NCI-H146 treated with DMSO at 0.1 percent for 48 hours (cell line): ENCODE data around the gene SLC35G6.
"Not testable (repeated sequence)": the region's sequence is repeated elsewhere in the genome, so short reads cannot be mapped to it uniquely, and the experiment has no call there.

Source experiments
- DNase-seq: peaks from one replicate; lab custom pipeline; 2025; ENCODE audit not compliant: unreplicated experiment; lab: John Stamatoyannopoulos, UW

The SLC35G6 gene

DNA sequence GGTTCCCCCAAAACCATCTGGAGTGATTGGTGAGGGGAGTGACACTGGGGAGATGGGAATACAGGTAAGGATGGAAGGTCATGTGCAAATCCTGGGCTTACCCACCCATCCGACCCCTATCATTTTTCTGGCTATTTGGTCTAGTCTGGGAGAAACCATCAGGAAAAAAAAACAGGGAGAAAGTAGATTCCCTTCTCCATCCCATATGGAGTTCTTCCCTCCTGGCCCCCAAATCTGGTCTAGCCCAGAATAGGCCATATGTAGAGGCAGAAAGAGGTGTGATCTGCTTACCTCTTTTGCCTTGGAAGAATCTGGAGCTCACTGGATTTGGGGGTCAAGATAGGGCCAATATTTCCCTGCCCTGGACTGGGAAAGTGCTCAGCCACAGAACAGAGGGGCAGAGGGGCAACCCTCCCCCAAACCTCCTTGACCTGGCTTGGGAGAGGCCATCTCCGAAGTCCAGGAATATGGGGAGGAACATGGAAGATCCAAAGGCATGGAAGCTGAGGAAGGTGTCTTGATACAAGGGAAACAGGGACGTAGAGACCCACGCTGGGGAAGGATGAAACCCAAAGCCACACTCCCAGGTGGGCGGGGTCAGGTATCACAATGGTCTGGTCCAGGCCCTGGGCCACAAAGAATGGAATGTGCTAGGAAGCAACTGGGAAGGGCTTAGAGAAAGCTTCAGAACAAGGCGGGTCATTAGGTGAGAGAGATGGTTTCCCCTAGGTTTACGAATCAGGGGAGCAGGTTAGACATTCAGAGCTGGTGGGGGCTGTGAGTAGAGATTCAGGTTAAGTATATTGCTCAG lies 20.2 kb upstream of the SLC35G6 start:
- no peak for DNase-seq

DNA sequence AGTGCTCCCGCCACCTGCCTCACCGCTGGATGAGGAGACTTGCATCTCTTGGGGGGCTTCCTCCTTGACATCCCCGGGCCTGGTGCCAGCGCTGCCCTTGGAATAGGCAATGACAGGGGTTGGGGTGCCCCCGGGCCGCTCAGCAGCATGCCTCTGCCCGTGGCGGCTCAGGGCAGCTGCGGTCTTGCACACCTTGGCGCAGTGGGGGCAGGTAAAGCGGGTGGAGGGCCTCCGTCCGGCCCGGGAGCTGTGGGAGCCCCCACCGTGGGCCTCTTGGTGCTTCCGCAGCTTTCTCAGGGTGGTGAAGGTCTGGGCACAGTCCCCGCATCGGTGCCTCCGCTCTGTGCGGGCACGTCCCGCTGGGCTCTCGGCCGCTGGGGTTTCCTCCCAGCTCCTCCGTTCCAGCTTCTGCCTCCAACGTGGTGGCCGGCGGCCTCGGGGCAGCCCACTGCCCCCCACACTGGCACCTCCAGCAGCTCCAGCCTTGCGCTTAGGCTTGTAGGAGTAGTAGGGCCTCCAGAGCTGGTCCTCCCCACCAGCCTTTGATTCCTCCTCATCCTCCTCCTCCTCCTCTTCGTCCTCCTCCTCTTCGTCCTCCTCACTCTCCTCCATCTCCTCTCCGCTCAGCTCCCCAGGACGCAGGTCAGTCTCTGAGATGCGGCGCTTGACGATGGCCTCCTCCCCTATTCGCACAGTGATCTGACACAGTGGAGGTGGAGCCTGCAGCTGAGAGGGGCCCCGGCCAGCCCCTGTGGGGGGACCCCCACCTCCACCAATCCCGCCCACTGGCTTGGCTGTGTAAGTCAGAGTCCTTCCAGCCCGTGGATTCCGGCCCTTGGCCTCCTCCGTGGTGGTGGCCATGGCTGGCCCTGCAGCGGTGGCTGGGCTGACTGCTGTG lies 18.5 kb upstream of the SLC35G6 start:
- DNase-seq: no peak

DNA sequence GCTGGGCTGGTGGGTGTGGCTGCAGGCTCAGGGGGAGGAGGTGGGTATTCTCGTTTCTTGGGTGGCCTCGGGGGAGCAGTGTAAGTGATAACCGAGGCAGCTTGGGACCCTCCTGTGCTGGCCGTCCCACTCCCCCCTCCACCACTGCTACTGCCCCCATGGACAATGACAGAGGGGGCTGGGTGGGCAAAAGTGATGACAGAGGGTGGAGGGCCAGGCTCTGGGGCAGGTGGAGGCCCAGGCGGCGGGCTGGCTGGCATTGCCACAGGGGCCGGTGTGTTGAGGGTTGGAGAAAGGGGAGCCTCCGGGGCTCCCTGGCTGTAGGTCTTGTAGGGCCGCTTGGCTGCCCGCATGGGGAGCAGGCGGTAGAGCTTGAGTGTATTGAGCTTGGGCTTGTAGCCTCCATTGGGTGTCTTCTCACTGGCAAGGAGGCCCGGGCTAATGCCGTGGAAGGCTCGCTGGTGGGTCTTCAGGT lies 17.8 kb upstream of the SLC35G6 start:
- DNase-seq: no peak

DNA sequence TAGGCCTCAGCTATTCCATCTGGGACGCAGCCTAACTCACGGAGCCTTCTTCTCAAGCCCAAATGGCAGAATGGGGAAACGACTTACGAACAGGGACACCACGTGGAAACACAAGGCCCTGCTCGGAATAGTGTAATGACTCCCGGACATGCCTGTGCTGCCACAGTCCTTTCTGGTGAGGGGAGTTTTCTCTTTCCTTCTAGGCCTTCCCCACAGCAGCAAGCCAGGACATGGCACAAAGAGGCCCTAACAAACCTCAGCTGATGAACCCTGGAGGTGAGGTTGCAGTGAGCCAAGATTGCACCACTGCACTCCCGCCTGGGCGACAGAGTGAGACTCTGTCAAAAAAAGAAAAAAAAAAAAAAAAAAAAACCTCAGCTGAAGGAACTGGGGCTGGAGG lies 17.2 kb upstream of the SLC35G6 start:
- DNase-seq: no peak

DNA sequence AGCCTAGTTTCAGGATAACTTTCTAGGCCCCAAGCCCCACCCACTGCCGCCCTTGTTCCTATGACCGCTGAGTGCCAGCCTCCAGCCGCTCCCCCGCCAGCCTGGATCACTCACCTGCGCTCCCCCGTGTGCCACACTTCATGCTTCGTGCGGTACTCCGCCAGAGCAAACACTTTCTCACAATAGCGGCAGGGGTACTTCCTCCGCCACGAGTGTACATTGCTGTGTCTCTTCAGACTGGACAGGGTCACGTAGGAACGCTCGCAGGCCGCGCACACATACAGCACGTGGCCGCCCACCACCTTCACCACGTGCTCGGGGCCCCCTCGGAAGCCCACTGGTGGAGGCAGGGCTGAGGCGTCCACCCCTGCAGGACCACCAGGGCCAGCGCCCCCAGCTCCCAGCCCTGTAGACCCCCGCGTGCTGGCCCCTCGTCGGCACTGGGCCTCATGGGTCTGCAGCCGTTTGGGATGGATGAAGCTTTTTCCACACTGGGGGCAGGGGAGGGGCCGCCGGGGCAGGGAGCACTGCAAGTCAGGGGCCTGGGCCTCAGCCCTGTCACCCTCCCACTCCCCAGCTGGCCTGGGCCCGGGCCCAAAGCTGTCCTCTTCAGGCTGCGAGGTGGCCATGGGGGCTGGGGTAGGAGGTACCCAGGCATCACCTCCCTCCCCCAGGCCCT lies 15.5 kb upstream of the SLC35G6 start:
- no peak for DNase-seq

DNA sequence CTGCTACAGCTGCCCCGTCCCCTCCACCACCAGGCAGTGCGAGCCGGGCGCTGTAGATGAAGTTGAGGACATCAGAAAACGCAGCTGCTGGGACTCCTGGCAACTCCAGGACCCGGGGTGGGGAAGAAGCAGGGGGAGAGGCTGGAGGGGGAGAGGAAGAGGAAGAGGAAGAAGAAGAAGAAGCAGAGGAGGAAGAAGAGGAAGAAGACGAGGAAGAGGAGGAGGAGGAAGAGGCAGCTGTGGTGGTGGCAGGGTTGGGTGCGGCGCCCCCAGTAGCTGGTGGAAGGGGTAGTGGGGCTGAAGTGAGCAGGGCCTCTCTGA lies 15.0 kb upstream of the SLC35G6 start:
- DNase-seq: no peak

DNA sequence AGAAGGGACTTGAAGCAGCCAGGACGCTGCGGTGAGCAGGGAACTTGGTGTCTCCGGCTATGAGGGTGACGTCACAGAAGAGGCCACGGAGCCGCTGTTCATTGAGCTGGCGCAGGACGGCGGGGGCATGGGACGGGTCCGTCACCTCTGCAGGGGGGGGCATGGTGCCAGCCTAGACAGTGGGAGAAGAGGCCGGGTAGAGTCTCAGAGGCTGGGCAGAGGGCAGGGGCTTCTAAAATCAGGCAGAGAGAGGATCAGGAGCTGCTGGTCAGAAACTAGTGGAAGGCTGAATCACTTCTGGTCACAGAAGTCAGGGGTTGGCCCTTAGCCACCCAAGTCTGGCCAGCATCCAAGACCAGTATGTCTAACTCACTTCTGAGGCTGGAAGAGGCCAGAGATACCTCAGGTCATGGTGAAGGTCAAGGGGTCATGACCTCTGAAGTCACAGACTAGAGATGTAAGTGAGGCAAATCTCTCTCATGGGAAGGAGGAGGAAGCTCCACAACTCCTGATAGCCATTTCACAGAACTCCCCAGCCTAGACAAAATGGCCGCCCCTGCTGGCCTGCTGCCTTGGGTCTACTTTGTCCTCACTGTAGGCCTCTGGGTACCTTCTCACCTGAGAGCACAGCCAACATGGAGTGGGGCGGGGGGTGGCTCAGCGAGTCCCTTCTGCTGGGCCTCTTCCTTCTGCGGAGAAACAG lies 14.5 kb upstream of the SLC35G6 start:
- DNase-seq: no peak

DNA sequence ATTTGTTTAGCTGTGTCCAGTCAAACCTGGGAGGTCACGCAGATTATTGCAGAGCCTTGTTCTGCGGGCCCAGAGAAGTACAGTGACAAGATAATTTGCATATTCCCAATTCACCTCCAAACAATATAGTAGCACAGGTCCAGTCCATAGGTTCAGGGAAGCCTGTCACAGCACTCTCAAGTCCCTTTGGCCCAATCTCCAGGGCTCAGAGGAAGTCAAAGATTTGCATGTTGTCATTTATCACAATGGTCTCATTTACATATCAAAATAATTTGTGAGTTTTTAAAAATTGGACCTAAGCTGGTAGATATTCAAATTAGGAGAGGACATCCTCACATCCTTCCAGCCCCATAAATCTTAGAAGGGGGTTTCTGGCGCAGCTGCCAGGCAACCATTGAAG lies 13.7 kb upstream of the SLC35G6 start:
- DNase-seq: no peak

DNA sequence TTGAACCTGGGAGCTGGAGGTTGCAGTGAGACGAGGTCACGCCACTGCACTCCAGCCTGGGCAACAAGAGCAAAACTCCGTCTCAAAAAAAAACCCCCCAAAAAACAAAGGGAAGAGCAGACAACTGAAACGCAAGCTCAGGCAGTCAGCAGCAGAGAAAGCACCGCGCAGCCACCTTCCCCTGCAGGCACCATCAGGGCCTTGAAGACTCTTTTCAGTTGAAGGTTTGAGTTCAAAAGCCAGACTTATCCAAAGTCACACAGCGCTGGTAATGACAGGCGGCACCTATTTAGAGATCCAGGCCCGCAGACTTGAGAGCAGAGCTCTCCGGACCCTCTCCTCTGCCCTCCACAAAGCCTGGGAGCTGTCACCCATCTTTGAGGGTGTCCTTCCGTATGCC lies 13.0 kb upstream of the SLC35G6 start:
- DNase-seq: no peak

DNA sequence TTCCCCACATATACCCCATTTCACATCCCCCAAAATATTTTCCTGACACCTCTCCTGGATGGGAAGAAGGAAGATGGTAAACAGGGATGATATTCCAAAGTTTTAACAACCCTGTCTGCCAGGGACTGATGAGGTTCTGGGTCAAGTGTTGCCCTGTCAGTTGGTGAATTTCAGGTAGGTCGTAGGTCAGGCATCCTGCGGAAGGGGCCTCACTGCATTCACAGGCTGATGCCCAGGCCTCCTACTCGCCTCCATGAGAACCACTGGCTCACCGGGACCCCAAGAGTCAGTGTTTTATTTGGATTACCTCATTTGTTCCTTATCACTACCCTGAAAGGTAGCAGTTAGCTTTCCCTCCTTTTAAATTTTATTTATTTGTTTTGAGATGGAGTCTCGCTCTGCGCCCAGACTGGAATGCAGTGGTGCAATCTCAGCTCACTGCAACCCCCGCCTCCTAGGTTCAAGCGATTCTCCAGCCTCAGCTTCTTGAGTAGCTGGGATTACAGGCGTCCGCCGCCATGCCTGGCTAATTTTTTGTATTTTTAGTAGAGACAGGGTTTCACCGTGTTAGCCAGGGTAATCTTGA lies 12.3 kb upstream of the SLC35G6 start:
- no peak for DNase-seq

DNA sequence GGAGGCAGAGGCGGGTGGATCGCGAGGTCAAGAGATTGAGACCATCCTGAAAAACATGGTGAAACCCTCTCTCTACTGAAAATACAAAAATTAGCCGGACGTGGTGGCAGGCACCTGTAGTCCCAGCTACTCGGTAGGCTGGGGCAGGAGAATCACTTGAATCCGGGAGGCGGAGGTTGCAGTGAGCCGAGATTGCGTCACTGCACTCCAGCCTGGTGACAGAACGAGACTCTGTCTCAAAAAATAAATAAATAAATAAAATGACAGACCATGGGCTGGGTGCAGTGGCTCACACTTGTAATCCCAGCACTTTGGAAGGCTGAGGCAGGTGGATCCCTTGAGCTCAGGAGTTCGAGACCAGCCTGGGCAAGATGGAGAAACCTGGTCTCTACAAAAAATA lies 11.4 kb upstream of the SLC35G6 start:
- DNase-seq: not testable (repeated sequence)

DNA sequence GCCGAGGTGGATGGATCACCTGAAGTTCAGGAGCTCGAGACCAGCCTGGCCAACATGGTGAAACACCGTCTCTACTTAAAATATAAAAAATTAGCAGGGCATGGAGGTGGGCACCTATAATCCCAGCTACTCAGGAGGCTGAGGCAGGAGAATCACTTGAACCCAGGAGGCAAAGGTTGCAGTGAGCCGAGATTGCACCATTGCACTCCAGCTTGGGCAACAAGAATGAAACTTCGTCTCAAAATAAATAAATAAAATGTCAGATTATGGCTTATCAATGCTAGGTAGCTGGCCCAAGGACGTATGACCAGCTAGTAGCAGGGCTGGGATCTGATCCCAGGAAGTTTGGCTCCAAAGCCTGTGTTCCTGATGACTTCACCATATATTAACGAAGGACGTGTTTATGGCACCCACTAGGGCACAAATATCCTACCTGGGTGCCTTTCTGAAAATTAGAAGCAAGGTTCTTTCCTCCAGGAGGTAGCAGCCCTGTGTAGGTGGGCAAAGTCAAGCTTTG lies 10.7 kb upstream of the SLC35G6 start:
- not testable (repeated sequence) for DNase-seq

DNA sequence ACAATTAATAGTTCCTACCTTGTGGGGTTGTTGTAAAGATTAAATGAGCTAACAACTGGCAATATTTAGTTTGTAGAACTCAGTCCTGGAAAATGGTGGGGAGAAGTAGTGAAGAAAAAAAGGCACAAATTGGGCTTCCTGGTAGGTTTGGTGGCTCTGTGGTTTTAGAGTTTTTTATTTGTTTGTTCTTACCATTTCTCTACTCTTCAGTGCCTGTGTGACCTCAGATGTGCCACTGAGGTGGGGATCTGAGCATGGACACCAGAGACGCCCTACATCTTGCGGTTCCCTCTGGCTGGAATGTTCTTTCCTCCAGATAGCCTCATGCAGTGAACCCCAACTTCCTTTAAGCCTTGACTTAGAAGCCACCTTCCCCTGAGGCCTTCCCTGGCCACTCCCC lies 9.5 kb upstream of the SLC35G6 start:
- no peak for DNase-seq

DNA sequence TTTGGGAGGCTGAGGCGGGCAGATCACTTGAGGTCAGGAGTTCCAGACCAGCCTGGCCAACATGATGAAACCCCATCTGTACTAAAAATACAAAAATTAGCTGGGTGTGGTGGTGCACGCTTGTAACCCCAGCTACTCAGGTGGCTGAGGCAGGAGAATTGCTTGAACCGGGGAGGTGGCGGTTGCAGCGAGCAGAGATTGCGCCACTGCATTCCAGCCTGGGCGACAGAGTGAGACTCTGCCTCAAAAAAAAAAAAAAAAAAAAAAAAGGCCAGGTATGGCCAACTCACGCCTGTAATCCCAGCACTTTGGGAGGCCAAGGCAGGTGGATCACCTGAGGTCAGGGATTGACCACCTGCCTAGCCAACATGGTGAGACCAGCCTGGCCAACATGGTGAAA lies 6.5 kb upstream of the SLC35G6 start:
- not testable (repeated sequence) for DNase-seq

DNA sequence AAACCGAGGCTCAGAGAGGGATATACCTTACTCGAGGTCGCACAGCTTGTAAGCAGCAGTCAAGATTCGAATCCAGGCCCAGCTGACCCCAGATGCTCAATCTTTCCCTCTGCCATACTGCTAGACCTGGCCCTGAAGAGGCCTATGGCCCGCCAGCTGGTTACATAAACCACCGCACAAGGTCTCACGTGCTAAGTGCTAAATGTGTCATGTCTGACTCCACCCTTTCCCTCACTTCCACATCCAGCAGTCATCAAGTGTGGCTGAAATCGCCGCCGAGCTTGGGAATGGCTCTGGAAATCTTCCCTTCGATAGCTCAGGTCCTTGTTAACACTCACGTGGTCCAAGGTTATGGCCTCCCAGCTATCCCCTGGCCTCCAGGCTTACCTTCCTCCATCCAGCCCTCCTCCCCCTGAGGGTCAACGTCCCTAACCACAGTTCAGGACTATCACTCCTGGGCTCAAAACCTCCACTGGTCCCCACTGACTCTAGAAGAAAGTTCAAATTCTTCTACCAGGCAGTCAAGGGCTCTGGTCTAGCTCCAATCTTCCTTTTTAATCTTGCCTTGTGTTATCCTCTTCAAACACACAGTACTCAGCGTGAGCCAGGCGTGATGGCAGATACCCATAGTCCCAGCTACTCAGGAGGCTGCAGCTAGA lies 5.4 kb upstream of the SLC35G6 start:
- no peak for DNase-seq

DNA sequence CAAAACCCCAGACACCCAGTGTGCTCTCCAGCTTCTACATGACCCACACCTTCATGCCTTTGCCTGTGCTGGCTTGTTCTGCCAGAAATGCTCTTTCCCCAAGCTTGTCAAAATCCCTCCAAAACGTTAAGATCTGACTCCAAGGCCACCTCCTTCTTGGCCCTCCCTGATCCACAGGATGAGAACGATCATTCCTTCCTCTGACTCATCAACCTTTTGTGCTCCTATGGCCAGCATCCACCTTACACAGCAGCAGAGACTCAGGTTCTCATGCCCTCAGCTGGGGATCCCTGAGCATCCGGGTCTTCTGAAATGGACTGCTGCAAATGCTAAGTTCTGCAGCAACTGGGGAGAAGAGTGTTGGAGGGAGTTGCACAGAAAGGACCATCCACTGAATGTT lies 4.8 kb upstream of the SLC35G6 start:
- DNase-seq: no peak

DNA sequence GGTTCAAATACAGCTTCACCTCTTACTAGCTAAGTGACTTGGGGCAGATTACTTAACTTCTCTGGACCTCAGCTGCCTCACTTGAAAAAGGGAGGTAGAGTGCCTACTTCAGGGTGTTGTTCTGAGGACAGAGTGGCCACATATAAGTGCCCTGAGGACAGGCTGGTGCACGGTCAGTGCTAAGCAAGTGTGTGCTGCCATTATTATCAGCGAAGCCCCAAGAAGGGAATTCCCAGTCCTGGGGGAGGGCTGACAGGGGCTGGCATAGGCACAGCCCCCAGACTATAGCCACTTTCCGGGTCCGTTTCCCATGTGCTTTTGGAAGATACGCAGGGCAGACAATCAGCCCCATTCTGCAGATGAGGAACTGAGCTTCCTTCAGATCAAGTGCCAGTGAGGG lies 4.3 kb upstream of the SLC35G6 start:
- no peak for DNase-seq

DNA sequence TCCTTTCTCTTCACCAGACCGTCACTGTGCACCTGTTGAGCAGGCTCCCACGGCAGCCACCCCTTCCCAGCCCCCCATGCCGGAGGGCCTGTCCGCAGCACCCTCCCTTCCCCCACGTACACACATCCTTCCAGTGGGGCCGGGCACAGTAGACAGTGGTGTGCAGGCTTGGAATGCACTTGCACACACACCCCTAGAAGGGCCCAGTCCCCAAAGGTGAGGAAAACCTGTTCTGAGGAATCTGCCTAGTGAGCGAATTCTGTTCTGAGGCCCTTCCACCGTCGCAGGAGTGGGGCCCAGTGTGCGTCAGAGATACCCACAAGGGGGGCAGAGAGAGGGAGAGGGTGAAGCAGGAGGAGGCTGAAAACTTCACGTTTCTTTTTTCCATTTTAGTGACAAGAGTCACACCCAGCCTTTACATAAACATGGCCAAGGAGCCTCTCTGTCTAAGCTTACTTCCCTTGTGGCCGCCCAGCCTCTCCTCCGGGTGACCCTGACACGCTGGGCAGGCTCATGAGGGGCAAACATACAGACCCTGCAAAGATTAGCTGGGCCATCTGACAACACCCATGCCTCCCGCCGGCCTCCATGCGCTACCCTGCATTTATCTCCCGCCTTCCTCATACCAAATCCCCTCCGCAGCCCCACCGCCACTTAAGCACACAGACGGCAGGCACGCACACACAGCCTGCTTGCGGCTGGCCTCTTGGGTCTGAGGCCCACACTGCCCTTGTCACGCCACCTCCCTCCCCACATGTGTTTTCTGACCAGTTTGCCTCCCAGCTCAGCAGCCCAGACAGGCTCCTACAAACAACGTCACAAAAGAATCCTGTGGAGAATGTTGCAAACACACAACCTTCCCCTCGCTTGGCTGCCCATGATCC lies 3.6 kb upstream of the SLC35G6 start:
- no peak for DNase-seq
